Inferior parietal cortex (tissue), 1 donor: ENCODE results near the gene ABHD16B.
"Not testable (repeated sequence)": the region's sequence is repeated elsewhere in the genome, so short reads cannot be mapped to it uniquely, and the experiment has no call there.

Experiments
- DNase-seq: peaks from one replicate; pipeline ENCODE4 v3.0.0-alpha.2; 2016; ENCODE audit errors: extremely low spot score

The ABHD16B gene

DNA sequence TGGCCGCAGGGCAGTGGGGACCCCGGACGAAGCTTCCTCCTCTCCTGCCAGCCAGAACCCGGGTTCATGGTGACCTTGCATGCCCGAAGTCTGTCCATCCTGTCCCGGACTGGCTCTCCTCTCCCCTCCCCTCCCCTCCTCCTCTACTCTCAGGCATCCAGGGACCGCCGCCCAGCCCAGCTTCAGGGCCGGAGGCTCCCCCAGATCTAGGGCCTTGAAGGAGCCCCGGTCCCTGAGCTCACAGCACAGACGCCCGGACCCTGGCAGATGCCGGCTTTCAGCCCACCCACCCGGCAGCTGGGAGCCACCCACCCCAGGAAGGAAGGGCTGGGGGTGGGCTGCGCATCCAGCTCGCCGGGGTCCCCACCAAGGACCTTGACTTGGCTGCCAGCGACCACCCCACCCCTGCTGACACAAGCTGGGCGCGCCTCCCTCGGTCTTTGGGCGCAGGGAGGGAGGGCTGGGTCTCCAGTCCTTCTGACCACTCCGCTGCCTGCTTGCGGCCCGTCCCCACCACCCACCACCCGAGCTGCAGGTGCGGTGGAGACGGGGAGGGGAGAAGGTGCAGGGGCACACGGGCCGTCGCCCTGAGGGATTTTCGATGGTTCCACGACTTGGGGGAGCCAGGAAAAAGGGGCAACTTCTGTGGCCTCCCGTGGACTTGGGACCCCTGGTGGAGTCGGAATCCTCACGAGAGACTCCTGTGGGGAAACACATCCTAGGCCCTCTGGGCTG, 5.8 kb upstream of the ABHD16B start:
- DNase-seq, result no peak

DNA sequence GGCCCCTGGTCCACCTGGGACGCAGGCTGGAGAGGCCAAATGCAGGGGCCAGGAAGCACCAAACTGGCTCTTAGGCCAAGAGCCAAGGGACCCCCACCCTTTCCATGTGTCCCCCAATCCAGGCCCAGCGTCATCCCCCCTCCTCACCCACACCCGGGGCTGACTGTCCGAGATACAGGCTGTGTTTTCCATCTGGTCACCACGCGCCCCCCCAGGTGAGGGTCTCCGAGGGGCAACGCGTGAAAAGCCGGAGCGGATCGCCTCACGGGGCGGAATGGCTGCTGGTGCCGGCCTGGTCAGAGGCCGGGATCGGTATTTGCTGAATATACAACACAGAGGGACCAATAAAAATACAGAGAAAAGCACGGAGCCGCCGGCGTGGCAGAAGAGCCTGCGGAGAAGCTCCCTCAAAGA, 5.2 kb upstream of the ABHD16B start:
- DNase-seq, result no peak

- no peak for DNase-seq
Observed at GRCh38 chr20:63857764-63858392, 3.4 kb upstream of the ABHD16B start.

- DNase-seq, result no peak
Observed at GRCh38 chr20:63858393-63859165, 2.7 kb upstream of the ABHD16B start.

- DNase-seq, result no peak
Observed at GRCh38 chr20:63859166-63859699, 2.1 kb upstream of the ABHD16B start.

- DNase-seq, result no peak
Observed at GRCh38 chr20:63860325-63861051, 810 bp upstream of the ABHD16B start.

DNA sequence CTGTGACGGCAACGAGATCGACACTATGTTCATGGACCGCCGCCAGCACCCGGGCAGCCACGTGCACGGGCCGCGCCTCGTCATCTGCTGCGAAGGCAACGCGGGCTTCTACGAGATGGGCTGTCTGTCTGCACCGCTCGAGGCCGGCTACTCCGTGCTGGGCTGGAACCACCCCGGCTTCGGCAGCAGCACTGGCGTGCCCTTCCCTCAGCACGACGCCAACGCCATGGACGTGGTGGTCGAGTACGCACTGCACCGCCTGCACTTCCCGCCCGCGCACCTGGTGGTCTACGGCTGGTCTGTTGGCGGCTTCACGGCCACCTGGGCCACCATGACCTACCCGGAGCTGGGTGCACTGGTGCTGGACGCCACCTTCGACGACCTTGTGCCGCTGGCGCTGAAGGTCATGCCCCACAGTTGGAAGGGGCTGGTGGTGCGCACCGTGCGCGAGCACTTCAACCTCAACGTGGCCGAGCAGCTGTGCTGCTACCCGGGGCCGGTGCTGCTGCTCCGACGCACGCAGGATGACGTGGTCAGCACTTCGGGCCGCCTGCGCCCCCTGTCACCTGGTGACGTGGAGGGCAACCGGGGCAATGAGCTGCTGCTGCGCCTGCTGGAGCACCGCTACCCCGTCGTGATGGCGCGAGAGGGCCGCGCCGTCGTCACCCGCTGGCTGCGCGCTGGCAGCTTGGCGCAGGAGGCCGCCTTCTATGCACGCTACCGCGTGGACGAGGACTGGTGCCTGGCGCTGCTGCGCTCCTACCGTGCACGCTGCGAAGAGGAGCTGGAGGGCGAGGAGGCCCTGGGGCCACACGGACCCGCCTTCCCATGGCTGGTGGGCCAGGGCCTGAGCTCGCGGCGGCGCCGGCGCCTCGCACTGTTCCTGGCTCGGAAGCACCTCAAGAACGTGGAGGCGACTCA, 943 bp downstream of the ABHD16B start:
- DNase-seq, result no peak

DNA sequence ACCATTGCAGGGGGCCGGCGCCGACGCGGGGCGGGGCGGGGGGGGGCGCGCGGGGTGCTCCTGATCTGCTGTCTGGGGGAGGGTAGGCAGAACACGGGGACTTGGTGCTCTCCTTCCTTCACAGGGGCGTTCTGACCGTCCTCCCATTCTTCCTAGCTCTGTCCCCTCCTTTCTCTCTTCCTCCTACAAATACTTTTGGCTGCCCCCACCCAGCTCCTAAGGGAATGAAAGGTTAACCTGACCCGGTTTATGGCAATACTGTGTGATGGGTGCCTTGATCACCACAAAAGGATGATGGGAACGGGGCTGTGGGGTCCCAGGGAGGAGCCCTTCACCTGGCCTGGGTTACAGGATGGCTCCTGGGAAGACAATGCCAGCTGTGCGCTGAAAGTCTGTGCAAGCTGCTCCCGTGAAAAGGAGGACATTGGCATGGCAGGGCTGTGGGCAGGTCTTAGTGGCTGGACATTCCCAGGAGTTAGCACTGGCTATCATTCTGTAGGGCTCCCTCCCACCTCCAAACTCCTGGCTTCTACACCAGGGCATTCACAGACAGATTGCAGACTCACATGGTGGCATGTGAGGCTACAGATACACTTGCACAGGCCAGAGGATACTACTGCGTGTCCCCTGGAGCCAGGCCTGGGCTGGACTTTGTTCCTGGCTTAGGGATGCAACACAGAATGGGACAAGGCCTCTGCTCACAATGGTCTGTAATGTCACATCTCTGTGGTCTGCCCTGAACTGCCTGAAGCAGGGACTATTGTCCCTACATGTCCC, 1.9 kb downstream of the ABHD16B start:
- no peak for DNase-seq

DNA sequence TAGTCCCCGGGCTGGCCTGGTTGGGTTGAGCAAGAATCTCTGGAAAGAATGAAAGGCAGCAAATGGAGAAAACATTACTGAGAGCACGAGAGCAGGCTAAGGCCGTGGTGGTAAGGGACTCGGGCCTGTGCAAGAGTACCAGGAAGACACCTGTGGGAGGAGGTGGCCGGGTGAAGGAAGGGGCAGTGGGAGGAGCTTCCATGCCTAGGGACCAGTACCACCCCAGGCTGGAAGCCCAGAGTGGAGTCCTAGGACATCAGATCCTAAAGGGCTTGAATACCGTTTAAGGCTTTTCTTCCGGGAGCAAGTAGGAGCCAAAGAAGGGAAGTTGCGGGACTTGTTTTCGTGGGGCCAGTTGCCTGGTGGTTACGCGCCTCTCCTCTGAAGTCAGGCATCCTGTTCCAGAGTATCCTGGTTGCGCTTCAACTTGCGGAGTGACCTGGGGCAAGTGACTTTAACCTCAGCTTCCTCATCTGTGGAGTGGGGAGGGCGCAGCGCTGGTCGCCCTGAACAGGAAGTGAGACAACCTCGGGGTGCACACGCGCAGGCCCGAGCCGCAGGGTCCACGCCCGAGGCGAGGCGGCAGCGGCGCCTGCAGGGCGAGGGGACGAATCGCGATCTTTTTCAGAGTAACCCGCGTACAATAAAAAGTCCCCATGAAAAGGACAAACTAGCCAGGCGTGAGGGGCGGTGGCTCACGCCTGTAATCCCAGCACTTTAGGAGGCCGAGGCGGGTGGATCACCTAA, 2.7 kb downstream of the ABHD16B start:
- peak; percentile 73 for DNase-seq

DNA sequence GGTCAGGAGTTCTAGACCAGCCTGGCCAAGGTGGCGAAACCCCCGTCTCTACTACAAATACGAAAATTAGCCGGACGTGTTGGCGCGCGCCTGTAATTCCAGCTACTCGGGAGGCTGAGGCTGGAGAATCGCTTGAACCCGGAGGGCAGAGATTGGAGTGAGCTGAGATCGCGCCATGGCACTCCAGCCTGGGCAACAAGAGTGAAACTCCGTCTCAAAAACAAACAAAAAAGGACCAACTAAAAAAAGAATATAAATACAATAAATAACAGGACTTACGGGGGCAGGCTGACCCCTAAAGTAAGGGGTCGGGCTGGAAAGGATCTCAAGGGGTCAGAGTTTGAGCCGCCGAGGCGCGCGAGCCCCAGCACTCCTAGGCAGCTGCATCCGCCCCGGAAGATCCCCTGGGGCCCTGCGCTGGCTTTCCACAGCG, 3.3 kb downstream of the ABHD16B start:
- DNase-seq, result no peak

- peak; percentile 97 for DNase-seq
Observed at GRCh38 chr20:63864978-63865640, 3.8 kb downstream of the ABHD16B start, which contains the start of gene TPD52L2. TPD52L2 (plus strand) TSS chr20:63865270; CDS start chr20:63865366, 96 bp downstream.

- DNase-seq, result not testable (repeated sequence)
Observed at GRCh38 chr20:63867042-63867441, 5.7 kb downstream of the ABHD16B start.

DNA sequence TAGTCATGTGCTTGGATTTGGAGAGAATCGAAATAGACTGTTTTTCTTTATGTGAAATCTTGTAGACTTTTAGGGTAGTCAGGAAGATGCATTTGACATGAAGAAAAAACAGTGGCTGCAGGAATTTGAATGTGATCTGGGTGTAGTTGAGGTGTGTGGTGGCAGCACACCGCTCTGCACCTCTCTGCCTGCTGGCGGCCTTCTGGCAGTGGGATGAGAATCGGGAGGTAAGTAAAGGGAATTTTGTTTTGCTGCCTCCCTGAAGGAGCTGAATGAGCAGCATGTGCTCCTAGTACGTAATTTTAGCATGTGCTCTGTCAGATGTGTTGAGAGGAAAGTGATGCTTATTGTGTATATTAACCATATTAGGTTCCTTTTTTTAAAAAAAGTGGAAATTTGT, 7.0 kb downstream of the ABHD16B start:
- no peak for DNase-seq

GRCh38 chr20:63873477-63873971, 12.2 kb downstream of the ABHD16B start:
- DNase-seq, result no peak

- DNase-seq, result not testable (repeated sequence)
Observed at GRCh38 chr20:63874241-63874640, 12.9 kb downstream of the ABHD16B start.

- DNase-seq, result no peak
Observed at GRCh38 chr20:63876489-63877036, 15.3 kb downstream of the ABHD16B start.

DNA sequence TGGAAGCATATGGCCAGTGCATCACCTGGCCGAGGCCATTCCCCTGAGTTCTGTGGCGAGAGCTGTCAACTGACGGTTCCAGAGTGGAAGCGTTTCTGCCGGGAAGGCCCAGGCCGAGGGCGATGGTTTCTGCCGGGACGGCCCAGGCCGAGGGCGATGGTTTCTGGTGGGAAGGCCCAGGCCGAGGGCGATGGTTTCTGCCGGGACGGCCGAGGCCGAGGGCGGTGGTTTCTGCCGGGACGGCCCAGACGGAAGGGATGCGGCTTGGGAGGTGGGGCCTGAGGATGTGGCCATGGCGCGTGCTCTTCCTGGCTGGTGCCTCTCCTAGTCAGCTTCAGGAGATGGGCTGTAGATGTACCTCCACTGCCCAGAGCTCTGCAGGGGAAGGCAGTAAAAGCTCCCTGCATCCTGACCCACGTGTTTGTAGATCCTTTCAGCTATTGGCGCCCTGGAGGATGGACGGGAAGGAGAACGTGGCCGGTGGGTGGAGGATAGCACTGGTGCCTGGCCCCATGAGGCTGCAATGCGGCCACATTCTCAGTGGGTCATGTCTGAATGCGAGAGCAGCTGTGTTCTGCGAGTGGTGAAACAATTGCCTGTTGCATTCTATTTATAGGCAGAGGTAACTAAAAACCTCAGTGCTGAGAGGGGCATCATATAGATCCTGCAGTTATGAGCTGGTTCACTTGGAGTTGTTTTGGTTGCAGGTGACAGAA, 16.6 kb downstream of the ABHD16B start:
- no peak for DNase-seq
